A549 treated with AZD9567 at 1 μM for 4 hours (cell line): Measurements from ENCODE around the gene NDRG3. TPM values are rescaled to one million over a fixed set of nuclear protein-coding genes. Genes with fewer than 3 reads are reported as not detected.

Experiments used
- total RNA-seq: library from RNA; stranded (reverse); fragments of 200-300 nt; extraction: Qiagen RNA extraction; gene quantifications from 5 replicates; pipeline ENCODE4 v1.2.3, GENCODE V29; 2022; ENCODE audit not compliant: insufficient read depth

The NDRG3 gene
- 18.6 to 22.3 TPM (median 20.3 TPM) in 5 replicates for total RNA-seq

GRCh38 chr20:36745927-36746659 lies at the start of gene NDRG3:
NDRG3 (minus strand) TSS chr20:36746090; CDS start chr20:36721735, 24,355 bp downstream.

DNA sequence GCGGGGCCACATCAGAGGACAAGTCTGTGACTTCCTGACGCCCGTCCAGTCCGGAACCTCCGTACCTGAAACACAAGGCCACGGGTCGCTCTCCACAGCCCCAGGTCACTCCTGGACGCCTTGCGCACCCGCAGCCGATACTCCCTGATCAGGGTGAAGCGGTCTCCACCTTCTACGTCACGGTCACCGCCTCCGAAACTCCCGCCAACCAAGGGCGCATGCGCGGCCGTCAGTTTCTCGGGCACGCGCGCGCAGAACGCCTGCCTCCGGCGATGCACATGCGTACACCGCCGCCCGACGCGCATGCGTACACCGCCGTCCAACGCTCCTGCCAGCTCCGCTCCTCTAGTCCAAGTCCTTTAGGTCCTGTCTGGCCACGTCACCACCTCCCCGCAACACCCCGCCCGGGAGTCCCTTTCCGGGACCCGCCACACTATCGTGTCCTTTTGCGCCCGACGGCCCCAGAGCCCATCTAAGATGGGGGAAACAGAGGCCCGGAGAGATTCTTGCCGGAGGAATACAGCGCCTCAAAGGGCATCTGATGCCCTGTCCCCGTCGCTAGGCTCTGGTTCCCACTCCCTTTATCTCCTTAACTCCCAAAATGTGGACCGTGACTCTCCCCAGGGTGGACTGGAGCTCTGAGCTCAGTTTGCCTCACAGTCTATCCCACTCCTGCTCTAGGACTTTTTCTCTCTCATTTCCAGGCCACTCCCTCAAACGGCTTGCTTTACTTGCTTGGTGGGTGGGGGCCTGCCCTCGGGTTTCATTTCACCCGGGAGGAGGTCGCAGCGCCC lies 27.9 kb upstream of the NDRG3 start, which contains the start of gene DSN1:
Gene DSN1, minus strand, starts transcription at position 167 of the 794 bp plus-strand sequence. CDS start 2,305 bp downstream, outside the sequence.

GRCh38 chr20:36645998-36646397 lies 99.9 kb downstream of the NDRG3 start, which contains the start of gene SLA2:
SLA2 (minus strand) TSS chr20:36646196; CDS start chr20:36641335, 4,861 bp downstream.

DNA sequence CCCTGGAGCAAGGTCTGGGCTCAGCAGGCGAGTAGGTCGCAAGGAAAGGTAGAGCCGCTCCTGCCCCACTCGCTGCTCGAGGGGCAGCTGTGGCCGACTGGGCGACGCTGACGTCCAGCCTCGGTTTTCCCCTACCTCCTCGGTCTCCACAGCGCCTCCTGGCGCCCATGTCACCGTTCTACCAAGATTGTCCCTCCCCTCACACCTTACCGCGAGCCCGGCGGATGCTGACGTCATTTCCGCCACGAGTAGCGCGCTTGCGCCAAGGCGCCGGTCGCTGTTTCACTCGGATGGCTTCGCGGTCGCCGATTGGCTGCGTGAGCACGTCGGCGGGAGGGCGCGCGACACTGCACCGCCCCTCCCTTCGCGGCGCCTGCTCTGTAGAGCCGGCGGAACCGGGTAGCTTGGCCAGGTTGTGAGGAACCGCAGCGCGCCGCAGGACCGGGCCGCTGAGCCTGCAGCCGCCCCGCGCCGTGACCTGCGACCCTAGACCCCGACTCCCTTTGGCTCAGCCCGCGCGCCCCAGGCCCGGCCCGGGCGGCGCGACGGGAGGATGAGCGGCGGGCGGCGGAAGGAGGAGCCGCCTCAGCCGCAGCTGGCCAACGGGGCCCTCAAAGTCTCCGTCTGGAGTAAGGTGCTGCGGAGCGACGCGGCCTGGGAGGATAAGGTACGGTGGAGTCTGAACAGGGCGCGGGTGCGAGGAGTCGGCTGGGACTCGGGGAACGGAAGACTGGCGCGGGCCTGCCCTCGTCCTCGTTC lies 140.3 kb downstream of the NDRG3 start, which contains the start of gene RAB5IF:
Gene RAB5IF, plus strand, starts transcription at position 381 of the 759 bp plus-strand sequence. Its CDS starts 173 bp downstream, at position 554.

Other genes with a start within 250 kb of the NDRG3 start
- 15.0 to 23.9 TPM (median 18.4 TPM) in 5 replicates for gene MYL9, start 204.6 kb downstream of the NDRG3 start, total RNA-seq
- 2.9 to 4.9 TPM (median 3.5 TPM) in 5 replicates for gene TGIF2, start 172.5 kb downstream of the NDRG3 start, total RNA-seq
- 177 to 275 TPM (median 251 TPM) in 5 replicates for gene RAB5IF, start 140.3 kb downstream of the NDRG3 start, total RNA-seq
- gene SLA2, start 99.9 kb downstream of the NDRG3 start, total RNA-seq, result 0.02 to 0.10 TPM (median 0.05 TPM) in 3 of 5 replicates, not detected in the others
- 23.1 to 33.1 TPM (median 24.5 TPM) in 5 replicates for gene DSN1, start 27.7 kb upstream of the NDRG3 start, total RNA-seq
- not detected in 5 replicates for gene TLDC2, start 130.0 kb upstream of the NDRG3 start, total RNA-seq
- gene SAMHD1, start 205.6 kb upstream of the NDRG3 start, total RNA-seq, result 7.9 to 9.7 TPM (median 8.3 TPM) in 5 replicates